ENCODE measurements around the gene SMYD3. TPM values are rescaled to one million over a fixed set of nuclear protein-coding genes. Genes with fewer than 3 reads are reported as not detected.

The SMYD3 gene
- total and polyA plus RNA-seq, 10 donors, result 12.5 to 33.1 (median 21.0) TPM

DNA sequence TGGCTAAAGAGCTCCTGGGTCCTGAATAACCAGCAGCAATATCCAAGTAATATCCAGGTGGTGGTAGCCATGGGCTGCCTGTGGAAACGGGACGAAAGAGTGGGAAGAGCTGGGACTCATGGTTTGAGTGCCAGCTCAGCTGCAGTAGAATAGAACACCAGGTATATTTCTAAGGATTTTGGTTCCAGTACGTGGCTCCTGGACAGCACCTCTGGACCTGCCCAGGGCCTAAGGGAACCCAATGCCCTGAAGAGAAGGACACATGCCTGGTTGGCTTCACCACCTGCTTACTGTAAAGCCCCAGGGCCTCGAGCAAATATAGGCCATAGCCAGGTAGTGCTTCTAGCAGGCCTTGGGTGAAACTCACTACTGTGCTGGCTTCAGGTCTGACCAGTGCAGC, 785.6 kb downstream of the SMYD3 start:
- no peaks in the 10 kb centered on the region for H3K4me1 ChIP-seq
- intact Hi-C loops (cut with DNase I; ENCODE audit: low total_unique reads), result no loop called here
- H3K4me3 ChIP-seq, result no peak overlapping the region
- no peak overlapping the region for H3K27ac ChIP-seq
- DNase-seq, result no peak
- TF ChIP-seq POLR2A (IDR thresholded peaks at IDR 0.05) (no peak), POLR2AphosphoS5 (IDR thresholded peaks at IDR 0.05) (no peak)
- TF ChIP-seq, protein P1, sequence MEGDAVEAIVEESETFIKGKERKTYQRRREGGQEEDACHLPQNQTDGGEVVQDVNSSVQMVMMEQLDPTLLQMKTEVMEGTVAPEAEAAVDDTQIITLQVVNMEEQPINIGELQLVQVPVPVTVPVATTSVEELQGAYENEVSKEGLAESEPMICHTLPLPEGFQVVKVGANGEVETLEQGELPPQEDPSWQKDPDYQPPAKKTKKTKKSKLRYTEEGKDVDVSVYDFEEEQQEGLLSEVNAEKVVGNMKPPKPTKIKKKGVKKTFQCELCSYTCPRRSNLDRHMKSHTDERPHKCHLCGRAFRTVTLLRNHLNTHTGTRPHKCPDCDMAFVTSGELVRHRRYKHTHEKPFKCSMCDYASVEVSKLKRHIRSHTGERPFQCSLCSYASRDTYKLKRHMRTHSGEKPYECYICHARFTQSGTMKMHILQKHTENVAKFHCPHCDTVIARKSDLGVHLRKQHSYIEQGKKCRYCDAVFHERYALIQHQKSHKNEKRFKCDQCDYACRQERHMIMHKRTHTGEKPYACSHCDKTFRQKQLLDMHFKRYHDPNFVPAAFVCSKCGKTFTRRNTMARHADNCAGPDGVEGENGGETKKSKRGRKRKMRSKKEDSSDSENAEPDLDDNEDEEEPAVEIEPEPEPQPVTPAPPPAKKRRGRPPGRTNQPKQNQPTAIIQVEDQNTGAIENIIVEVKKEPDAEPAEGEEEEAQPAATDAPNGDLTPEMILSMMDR (IDR thresholded peaks at IDR 0.05 in 8 of 11, conservative IDR thresholded peaks at IDR 0.05 in 3 of 11), result no peak
- 64 to 94% (median 81%) methylated on average over 4 of the region's 4 CpGs for whole genome bisulfite sequencing, 5 donors
- no peaks in the 10 kb centered on the region for H3K36me3 ChIP-seq
- no peaks in the 10 kb centered on the region for H3K27me3 ChIP-seq (replicated peaks in 1 of 7)
- H3K9me3 ChIP-seq, result peaks cover 0 to 16% (median 3%) of the 10 kb centered on the region in 8 donors

DNA sequence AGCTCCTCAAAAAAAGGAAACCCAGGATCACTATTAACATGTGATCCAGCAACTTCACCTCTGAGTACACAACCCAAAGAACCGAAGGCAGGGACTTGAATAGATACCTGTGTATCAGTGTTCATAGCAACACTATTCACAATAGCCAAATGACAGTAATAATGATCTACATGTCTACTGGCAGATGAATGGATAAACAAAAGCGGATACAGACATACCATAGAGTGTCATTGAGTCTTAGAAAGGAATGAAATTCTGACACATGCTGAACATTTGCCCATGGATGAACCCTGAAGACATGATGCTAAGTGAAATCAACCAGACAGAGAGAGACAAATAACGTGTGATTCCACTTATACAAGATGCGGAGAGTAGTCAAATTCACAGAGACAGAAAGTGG, 788.1 kb downstream of the SMYD3 start:
- H3K27ac ChIP-seq, result no peak overlapping the region
- TF ChIP-seq, protein P1 (IDR thresholded peaks at IDR 0.05 in 8 of 11, conservative IDR thresholded peaks at IDR 0.05 in 3 of 11), result no peak
- no peak for TF ChIP-seq POLR2A (IDR thresholded peaks at IDR 0.05)
- no peak for TF ChIP-seq POLR2AphosphoS5 (IDR thresholded peaks at IDR 0.05)
- intact Hi-C loops (cut with DNase I; ENCODE audit: low total_unique reads), result no loop called here
- DNase-seq, result no peak
- H3K4me3 ChIP-seq, result no peak overlapping the region
- no peaks in the 10 kb centered on the region for H3K36me3 ChIP-seq
- H3K9me3 ChIP-seq, result no peaks in the 10 kb centered on the region
- H3K27me3 ChIP-seq (replicated peaks in 1 of 7), result no peaks in the 10 kb centered on the region
- no peaks in the 10 kb centered on the region for H3K4me1 ChIP-seq
- 92 to 98% (median 95%) methylated on average over 4 of the region's 4 CpGs for WGBS, 5 donors

- intact Hi-C loops (cut with DNase I; ENCODE audit: low total_unique reads), result no loop called here
- H3K4me1 ChIP-seq, result no peaks in the 10 kb centered on the region
- H3K36me3 ChIP-seq, result no peaks in the 10 kb centered on the region
- 85 to 94% (median 90%) methylated on average over 3 of the region's 3 CpGs for WGBS, 5 donors
- H3K9me3 ChIP-seq, result no peaks in the 10 kb centered on the region
- H3K27ac ChIP-seq, result no peak overlapping the region
- DNase-seq, result no peak
- H3K4me3 ChIP-seq, result no peak overlapping the region
- TF ChIP-seq POLR2AphosphoS5 (IDR thresholded peaks at IDR 0.05), result no peak
- TF ChIP-seq POLR2A (IDR thresholded peaks at IDR 0.05), result no peak
- TF ChIP-seq, protein P1 (IDR thresholded peaks at IDR 0.05 in 8 of 11, conservative IDR thresholded peaks at IDR 0.05 in 3 of 11), result no peak
- H3K27me3 ChIP-seq (replicated peaks in 1 of 7), result no peaks in the 10 kb centered on the region
These were observed 789.0 kb downstream of the SMYD3 start for GRCh38 chr1:245718123-245718522.

DNA sequence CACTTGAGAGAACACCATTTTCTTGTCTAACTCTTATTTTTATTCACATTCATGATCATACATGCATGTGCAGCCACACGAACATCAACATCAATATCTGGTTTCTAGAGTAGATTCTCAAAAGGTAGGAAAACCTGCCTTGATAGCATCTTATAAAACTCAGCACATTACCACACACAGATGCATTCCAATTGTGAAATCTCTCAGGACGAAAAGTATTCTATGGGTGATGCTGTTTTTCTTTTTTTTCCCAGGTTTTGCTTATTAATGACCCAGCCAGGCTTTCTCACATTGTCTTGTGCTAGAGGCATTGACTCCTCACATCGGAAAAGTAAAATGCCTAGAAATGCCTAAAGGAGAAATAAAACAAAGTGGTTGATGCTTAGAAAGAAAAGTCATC, 789.5 kb downstream of the SMYD3 start:
- H3K9me3 ChIP-seq, result no peaks in the 10 kb centered on the region
- intact Hi-C loops (cut with DNase I; ENCODE audit: low total_unique reads), result no loop called here
- H3K4me3 ChIP-seq, result no peak overlapping the region
- H3K27ac ChIP-seq, result no peak overlapping the region
- WGBS, 5 donors, result 80 to 92% (median 85%) methylated on average over 3 of the region's 3 CpGs
- H3K36me3 ChIP-seq, result no peaks in the 10 kb centered on the region
- TF ChIP-seq, protein P1 (IDR thresholded peaks at IDR 0.05 in 8 of 11, conservative IDR thresholded peaks at IDR 0.05 in 3 of 11), result no peak
- TF ChIP-seq POLR2A (IDR thresholded peaks at IDR 0.05), result no peak
- no peaks in the 10 kb centered on the region for H3K27me3 ChIP-seq (replicated peaks in 1 of 7)
- no peaks in the 10 kb centered on the region for H3K4me1 ChIP-seq
- DNase-seq, result no peak

Measured in spleen (tissue), 11 donors.